GM18519 (cell line): ENCODE data around the gene B4GALT1.
"Not testable (repeated sequence)": the region's sequence is repeated elsewhere in the genome, so short reads cannot be mapped to it uniquely, and the experiment has no call there.

ENCODE experiments used
- ATAC-seq: cut with Tn5 transposase; IDR thresholded peaks from one replicate; pipeline ENCODE4 v1.9.1; 2021; ENCODE audit warnings: mild to moderate bottlenecking, moderate library complexity; ENCODE audit not compliant: unreplicated experiment, low FRiP score

The B4GALT1 gene

GRCh38 chr9:33163433-33164137 is 3.6 kb downstream of the B4GALT1 start:
- no peak for ATAC-seq

DNA sequence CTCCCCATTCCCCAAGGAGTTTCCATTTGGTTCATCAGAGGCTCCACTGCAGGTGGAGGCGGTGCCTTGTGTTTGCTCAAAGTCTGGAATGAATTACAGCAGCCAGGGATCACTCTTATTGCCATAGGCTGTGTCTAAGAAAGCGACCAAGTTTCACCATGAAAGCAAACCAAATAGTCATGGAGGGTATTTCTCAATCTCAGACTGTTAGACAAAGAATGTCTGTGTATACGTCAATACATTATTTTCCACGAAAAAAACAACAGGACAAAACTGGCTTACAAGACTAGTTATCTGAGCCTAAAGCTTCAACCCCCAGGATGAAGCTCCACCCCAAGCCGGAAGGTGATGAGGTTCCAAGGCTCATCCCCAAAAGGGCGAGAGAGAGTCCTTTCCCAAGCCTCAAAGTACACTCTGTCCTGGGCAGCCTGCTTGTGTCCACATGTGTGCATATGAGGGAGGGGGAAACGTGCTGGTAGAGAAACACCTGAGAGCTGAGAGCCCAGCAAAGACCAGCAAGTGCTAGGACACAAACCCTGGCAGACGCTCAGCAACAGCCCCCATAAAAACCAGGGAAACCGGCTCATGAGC is 4.3 kb downstream of the B4GALT1 start:
- ATAC-seq = no peak

DNA sequence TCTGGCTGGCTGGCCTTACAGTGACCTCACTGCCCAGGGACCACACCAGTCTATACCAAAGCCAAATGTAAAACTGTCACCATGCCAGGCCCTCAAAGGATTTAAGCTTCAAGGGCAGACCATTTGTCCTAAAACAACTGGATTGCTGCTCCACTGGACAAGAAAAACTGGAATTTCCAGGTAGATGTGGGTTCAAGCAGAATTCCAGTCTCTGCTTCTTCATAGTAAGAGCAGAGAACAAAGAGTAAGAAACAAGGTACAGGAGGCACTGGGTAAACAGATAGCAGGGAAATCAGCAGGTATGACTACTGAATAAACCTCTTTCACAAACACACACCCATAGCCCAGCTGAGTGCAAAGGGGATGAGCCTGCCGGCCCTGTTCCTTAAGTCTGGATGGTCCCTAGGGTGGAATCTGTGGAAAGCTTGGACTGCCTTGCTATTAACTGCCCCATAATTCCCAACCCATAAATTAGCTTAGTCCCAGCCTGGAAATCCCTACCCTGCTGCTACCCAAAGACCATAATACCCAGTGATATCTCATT is 5.5 kb downstream of the B4GALT1 start:
- no peak for ATAC-seq

DNA sequence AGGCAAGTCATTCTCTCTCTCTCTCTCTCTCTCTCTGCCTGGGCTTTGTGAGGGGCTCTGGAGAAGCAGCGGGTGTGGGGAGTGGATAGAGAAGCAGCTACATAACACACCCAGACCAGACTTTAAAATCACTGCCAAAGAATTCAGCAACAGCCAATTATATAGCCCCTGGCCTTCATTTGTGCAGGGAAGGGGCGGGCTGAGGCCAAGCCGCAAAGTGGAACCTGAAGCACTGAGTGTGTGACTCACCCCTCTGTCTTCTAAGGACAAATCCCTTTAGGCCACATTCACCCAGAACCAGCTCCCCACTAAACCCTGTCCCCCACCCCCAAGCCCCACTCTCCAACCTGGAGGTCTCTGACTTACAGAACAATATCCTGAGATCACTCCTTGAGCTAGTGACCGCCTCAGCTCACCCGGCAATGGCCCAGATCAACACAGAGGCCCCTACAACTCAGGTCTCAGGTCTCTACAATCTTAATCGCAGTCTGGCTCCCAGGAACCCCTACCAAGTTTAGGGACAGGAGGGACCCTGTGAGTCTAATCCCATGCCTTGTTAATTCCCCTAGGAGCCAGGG is 6.0 kb downstream of the B4GALT1 start:
- no peak for ATAC-seq

GRCh38 chr9:33160446-33160845 is 6.7 kb downstream of the B4GALT1 start:
- ATAC-seq = not testable (repeated sequence)

GRCh38 chr9:33159777-33160127 is 7.4 kb downstream of the B4GALT1 start:
- no peak for ATAC-seq

DNA sequence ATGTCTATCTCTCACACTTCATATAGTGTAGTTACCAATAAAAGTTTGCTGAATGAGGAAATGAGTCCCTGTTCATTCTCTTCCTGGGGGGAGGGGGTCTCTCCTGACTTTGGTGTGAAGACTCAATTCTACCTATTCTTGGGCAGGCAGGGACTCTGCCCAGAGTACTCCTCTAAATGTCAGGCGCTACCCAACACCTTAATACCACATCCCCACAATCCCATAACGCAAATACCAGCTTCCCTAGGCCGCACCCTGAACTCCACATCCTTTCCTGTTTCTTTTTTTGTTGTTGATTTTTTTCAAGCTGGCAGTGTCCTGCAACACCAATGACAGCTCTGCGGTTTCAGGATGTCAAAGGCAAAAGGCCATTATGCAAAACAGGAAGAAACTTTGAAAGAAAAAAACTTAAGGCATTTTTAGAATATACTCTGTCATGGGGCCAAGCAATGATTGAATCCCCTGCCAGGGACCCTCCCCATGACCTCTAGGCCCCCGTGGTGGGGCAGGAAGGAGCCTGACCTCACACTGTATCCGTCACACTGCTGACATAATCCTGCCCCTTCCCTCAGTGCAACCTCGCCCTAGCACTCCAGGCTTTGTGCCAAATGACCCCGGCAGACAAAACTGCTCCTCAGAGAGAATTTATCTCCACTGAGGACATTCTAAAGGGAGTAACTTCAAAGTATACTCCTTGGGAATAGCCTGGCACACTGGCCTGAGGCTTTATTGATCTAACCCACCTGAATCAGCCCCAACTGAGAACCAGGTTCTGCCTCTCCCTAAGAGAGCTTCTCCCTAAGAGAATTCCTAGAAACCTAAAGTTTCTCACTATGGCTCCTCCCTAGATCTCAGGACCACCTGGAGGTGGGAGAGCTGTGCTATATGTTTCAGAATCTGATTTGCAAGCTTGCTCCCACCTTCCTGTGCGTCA is 8.0 kb downstream of the B4GALT1 start:
- no peak for ATAC-seq

DNA sequence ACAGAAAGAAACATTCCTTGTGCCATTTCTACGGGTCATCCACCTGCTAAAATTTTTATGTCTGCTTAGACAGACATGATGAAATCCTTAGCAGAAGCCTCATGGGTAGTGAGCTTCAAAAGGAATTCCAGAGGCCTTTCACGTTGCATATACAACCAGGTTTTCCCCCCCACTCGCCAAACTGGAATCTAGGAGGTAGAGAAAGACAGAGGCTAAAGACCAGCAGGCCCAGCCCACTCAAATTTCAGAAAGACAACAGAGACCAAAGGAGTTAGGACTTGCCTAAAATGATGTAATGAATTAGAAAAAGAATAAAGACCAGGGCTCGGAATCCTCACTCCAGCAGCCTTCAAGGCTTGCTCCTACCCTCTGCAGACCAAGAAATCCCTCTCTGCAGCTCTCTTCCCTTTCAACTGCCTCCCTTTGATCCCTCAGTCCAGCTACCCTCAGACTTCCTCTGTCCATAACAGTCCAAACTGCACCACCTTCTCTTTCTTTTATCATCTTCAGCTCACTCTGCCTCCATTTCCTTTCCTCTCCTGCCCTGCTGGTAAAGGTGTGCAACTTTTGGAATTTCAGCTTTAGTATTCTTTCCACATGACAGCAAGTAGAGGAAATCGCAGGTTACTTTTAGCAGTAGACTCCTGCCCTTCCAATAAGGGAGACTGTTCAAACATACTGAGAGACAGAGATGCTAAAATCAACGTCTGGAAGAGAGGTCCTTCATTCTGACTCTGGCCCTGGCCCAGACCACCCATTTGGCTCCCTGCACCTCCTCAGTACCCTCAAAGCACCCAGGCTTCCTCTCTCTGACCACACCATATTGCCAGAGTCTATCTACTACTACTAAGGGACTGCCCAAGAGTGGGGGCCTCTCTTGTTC is 8.9 kb downstream of the B4GALT1 start:
- ATAC-seq = no peak

- no peak for ATAC-seq
These were observed 11.7 kb downstream of the B4GALT1 start for GRCh38 chr9:33155393-33155792.

- ATAC-seq = no peak
These were observed 12.8 kb downstream of the B4GALT1 start for GRCh38 chr9:33154371-33154770.

GRCh38 chr9:33153666-33154065 is 13.5 kb downstream of the B4GALT1 start:
- ATAC-seq = peak; percentile 40

- ATAC-seq = no peak
These were observed 14.1 kb downstream of the B4GALT1 start for GRCh38 chr9:33153001-33153400.

DNA sequence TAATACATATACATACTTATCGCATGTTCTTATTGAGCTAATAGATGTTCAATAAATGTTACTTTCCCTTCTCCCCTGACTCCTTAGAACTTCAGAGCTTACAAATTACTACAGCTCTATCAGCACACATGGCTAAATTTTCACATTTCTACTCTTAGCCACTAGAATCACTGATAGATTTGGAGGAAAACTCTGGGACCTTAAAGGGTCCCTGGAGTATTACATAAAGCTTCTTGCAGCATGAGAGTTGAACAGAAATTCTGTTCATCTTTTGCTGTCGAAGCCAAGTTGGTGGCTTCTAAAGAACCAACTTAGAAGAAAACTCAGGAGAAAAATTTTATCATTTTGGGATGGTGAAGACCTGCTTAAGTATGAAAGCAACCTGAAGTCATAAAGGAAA is 15.5 kb downstream of the B4GALT1 start:
- no peak for ATAC-seq

DNA sequence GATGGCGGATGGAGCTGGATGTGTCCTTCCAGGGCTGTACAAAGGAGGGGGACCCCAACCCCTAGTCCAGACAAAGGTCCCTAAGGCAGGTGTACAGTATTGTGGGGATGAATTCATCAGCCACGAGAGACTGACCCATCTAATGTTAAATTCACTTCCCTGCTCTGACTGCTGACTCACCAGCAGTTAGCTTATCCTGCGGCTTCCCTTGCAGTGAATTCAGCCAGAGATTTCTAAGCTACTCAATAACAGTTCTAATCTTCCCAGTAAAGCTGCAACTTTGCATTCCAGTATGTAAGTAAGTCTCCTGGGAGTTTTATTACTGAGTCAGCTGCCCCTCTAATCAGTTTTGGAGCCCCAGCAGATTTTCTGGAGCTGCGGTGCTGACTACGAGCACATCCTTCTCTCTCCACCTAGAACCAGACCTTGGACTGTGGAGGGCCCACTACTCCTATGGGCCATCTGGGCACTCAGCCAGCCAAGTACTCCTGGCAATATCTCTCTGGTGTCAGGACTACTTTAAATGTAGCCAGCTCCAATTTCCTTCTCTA is 16.1 kb downstream of the B4GALT1 start:
- ATAC-seq = no peak

- no peak for ATAC-seq
These were observed 18.6 kb downstream of the B4GALT1 start for GRCh38 chr9:33148367-33149014.

- no peak for ATAC-seq
These were observed 19.5 kb downstream of the B4GALT1 start for GRCh38 chr9:33147416-33148169.

DNA sequence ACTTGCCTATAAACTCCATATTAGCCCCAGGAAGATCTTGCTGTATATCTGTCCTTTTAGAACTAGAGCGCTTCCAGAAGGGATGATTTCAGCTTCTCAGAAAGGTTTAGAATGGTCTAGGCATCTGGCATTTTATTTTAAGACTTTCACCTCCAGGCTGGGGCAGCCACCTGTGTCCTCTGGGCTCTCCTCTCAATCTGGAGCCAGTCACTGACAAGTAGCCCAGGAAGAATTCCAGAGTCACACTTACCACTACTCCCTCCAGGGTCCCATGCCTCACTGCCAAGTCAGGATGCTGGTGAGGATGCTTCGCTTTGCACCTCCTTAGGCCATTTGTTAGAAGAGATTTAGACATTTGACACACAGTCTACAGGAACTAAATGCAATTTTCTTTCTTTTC is 20.8 kb downstream of the B4GALT1 start:
- ATAC-seq = no peak

DNA sequence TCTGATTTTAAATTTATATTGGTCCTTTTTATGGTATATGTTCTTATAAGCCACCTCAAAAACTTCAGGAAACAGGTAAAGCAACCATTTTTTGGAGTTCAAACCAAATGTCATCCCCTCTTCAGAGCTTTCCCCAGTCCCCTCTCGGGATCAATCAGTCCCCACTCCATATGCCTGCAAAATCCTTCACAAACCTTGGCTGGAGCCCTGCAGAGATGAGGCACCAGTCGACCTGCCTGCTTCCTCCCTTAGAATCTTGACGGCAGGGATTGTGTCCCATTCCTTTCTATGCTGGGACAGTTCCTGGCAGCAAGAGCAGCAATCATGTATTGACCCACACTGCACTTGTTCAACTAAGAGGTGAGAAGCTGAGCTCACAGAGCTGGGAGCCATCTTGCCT is 22.6 kb downstream of the B4GALT1 start:
- ATAC-seq = no peak
